Measurements from ENCODE around the gene HNF4A. TPM values are rescaled to one million over a fixed set of nuclear protein-coding genes. Genes with fewer than 3 reads are reported as not detected.

HNF4A gene
- total RNA-seq, 1 donor from 2014 or later: not detected

GRCh38 chr20:44370639-44371218, 15.2 kb downstream of the HNF4A start:
- H3K4me1 Mint-ChIP-seq: no peaks in the 10 kb centered on the region
- no peak overlapping the region for H3K27ac Mint-ChIP-seq
- DNase-seq: no peak
- ChIA-PET CTCF (no interaction called here), POLR2A (no interaction called here)
- H3K4me3 Mint-ChIP-seq: no peak overlapping the region
- H3K9me3 Mint-ChIP-seq: peaks cover 2% of the 10 kb centered on the region
- no peak for ATAC-seq (ENCODE audit: low read depth)
- intact Hi-C loops (cut with micrococcal nuclease): no loop called here
- peaks cover 5% of the 10 kb centered on the region for H3K27me3 Mint-ChIP-seq
- no peaks in the 10 kb centered on the region for H3K36me3 Mint-ChIP-seq (ENCODE audit: low read depth)
- TF ChIP-seq, protein P1, sequence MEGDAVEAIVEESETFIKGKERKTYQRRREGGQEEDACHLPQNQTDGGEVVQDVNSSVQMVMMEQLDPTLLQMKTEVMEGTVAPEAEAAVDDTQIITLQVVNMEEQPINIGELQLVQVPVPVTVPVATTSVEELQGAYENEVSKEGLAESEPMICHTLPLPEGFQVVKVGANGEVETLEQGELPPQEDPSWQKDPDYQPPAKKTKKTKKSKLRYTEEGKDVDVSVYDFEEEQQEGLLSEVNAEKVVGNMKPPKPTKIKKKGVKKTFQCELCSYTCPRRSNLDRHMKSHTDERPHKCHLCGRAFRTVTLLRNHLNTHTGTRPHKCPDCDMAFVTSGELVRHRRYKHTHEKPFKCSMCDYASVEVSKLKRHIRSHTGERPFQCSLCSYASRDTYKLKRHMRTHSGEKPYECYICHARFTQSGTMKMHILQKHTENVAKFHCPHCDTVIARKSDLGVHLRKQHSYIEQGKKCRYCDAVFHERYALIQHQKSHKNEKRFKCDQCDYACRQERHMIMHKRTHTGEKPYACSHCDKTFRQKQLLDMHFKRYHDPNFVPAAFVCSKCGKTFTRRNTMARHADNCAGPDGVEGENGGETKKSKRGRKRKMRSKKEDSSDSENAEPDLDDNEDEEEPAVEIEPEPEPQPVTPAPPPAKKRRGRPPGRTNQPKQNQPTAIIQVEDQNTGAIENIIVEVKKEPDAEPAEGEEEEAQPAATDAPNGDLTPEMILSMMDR (IDR thresholded peaks at IDR 0.05): no peak

GRCh38 chr20:44382641-44383040, 27.1 kb downstream of the HNF4A start:
- Mint-ChIP-seq H3K4me1 (no peaks in the 10 kb centered on the region), H3K36me3 (ENCODE audit: low read depth) (no peaks in the 10 kb centered on the region), H3K9me3 (no peaks in the 10 kb centered on the region), H3K27me3 (peaks cover 20% of the 10 kb centered on the region), H3K27ac (no peak overlapping the region), H3K4me3 (no peak overlapping the region)
- ATAC-seq (ENCODE audit: low read depth) (no peak), DNase-seq (no peak)
- TF ChIP-seq, protein P1 (IDR thresholded peaks at IDR 0.05): no peak
- ChIA-PET POLR2A (no interaction called here), CTCF (interaction anchor here (0.7 to 2.2 kb wide), 4 partner anchors 9 to 351 kb away, joined by 3 to 6 read pairs (median 3); no protein-coding TSS in a partner anchor)
- intact Hi-C loops (cut with micrococcal nuclease): no loop called here

GRCh38 chr20:44384423-44385027, 29.0 kb downstream of the HNF4A start:
- no peak overlapping the region for H3K27ac Mint-ChIP-seq
- no peaks in the 10 kb centered on the region for H3K36me3 Mint-ChIP-seq (ENCODE audit: low read depth)
- no peaks in the 10 kb centered on the region for H3K9me3 Mint-ChIP-seq
- peaks cover 5% of the 10 kb centered on the region for H3K4me1 Mint-ChIP-seq
- ChIA-PET POLR2A (no interaction called here), CTCF (interaction anchor here (0.8 to 3.3 kb wide), 10 partner anchors 11 to 482 kb away, joined by 3 to 21 read pairs (median 5); partner anchors contain the start of gene FITM2)
- ATAC-seq (ENCODE audit: low read depth): peak; percentile 71
- TF ChIP-seq, protein P1 (IDR thresholded peaks at IDR 0.05): peak; percentile 78
- H3K27me3 Mint-ChIP-seq: peaks cover 27% of the 10 kb centered on the region
- H3K4me3 Mint-ChIP-seq: no peak overlapping the region
- intact Hi-C loops (cut with micrococcal nuclease): loop anchor here (1.0 to 5.0 kb wide), 8 partner anchors 78 to 483 kb away; partner anchors contain the start of genes KCNK15 and SERINC3
- DNase-seq: peak; percentile 66

DNA sequence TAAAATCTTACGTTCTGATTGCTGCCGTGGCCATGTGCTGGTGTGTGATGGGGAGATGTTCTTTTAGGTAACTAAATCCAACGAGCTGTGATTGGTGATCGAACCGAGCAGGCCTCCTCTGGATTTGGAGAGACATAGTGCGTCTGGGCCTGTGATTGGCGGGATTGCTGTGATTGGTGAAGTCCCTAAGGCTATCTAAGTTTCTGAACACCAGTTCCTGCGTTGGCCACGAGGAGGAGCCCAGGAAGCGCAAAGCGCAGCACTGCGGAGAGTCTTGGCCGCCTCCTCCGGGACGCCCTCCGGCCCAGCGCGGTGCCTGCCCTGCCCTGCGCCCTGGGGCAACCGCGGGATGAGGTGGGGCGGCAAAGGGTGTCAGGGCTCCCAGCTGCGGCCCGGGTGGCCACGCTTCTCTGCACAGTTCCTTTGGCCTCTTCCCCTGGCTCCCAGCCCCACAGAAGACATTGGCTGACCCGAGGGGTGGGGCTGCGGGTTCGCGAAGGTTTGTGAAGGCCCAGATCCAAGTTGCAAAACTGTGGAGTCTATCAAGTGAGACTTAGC, 33.0 kb downstream of the HNF4A start:
- Mint-ChIP-seq H3K27ac (no peak overlapping the region), H3K9me3 (no peaks in the 10 kb centered on the region), H3K4me3 (no peak overlapping the region), H3K36me3 (ENCODE audit: low read depth) (no peaks in the 10 kb centered on the region), H3K27me3 (peaks cover 24% of the 10 kb centered on the region), H3K4me1 (peaks cover 5% of the 10 kb centered on the region)
- intact Hi-C loops (cut with micrococcal nuclease): loop anchor here (1.0 to 5.0 kb wide), 8 partner anchors 74 to 479 kb away; partner anchors contain the start of genes KCNK15 and SERINC3
- ATAC-seq (ENCODE audit: low read depth) (peak; percentile 79), DNase-seq (peak; percentile 35)
- ChIA-PET POLR2A (interaction anchor here (0.7 kb wide), 1 partner anchor 729 kb away, joined by 3 read pairs; no protein-coding TSS in a partner anchor), CTCF (interaction anchor here (1.5 kb wide), 2 partner anchors 344 to 478 kb away, joined by 4 to 6 read pairs; no protein-coding TSS in a partner anchor)
- TF ChIP-seq, protein P1 (IDR thresholded peaks at IDR 0.05): no peak

GRCh38 chr20:44389871-44390270, 34.4 kb downstream of the HNF4A start:
- ATAC-seq (ENCODE audit: low read depth) (no peak), DNase-seq (no peak)
- Mint-ChIP-seq H3K9me3 (no peaks in the 10 kb centered on the region), H3K36me3 (ENCODE audit: low read depth) (no peaks in the 10 kb centered on the region), H3K4me3 (no peak overlapping the region), H3K4me1 (peaks cover 5% of the 10 kb centered on the region), H3K27ac (no peak overlapping the region), H3K27me3 (peaks cover 22% of the 10 kb centered on the region)
- ChIA-PET CTCF (interaction anchor here (1.5 kb wide), 2 partner anchors 343 to 477 kb away, joined by 4 to 6 read pairs; no protein-coding TSS in a partner anchor), POLR2A (no interaction called here)
- intact Hi-C loops (cut with micrococcal nuclease): loop anchor here (5.0 kb wide), 4 partner anchors 72 to 357 kb away; partner anchors contain the start of genes KCNK15 and SERINC3
- TF ChIP-seq, protein P1 (IDR thresholded peaks at IDR 0.05): no peak
